RWPE1 (cell line): Measurements from ENCODE around the gene ZNF804A.

ENCODE experiments used
- CTCF ChIA-PET: fragments of 350-600 bp; sonication (Branson Sonifier 250); formaldehyde crosslinking; extraction: SDS; loops from one replicate; lab custom pipeline; 2021; lab: Yijun Ruan, JAX
- POLR2A ChIA-PET: fragments of 400-600 bp; formaldehyde crosslinking; extraction: SDS; loops from one replicate; lab custom pipeline; 2020; ENCODE audit warnings: antibody characterized with exemption; ENCODE audit not compliant: low non-redundant PET; lab: Yijun Ruan, JAX
- DNase-seq: peaks from one replicate; pipeline ENCODE4 v3.0.0; 2012; ENCODE audit warnings: low spot score
- H3K27ac ChIP-seq: fragments of 450-650 bp; 2 replicates; pipeline ENCODE4 v1.5.1; 2017
- CTCF ChIP-seq: fragments of 450-650 bp; conservative IDR thresholded peaks from 2 replicates; pipeline ENCODE4 v1.5.1; 2017; ENCODE audit warnings: low read depth, mild to moderate bottlenecking

ZNF804A gene

DNA sequence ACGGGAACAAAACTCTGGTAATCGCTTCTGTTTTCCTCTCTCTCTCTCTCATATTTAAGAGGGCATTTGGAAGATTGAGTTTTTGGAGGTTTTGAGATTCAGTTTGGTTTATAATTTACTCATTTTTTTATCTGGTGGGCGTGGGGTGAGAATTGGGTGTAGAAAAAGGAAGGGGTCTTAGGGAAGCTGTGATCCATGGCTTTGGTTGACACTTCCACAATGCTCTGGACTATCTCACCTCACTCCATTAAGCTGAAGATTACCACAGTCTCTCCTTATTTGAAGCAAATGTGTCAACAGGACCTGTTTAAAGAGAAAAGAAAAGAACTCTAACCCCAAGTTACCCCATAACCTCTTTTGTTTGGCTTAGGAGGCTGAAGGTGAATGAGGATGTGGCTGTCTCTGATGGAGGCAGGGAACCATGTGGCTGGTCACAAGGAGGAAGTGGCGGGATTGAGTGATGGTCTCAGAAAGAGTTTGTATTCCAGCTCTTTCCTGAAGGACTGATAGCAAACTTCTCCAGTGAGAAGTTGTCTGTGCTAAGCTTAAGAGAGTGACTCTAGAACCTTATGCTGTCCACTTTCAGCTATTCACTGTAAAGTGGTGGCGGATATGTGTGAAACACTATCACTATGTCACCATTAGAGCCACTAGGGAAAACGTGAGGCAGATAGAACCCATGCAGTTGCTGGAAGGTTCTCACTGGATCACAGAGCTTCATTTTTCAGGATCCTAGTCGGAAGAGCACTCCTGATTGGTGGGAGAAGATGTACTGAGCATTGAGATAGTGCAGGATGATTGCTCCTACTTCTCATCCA lies 934 bp downstream of the ZNF804A start:
- no peak for DNase-seq
- ChIA-PET POLR2A (no interaction called here), CTCF (interaction anchor here (0.7 kb wide), 1 partner anchor 1932 kb away, joined by 4 read pairs; no protein-coding TSS in a partner anchor)
- H3K27ac ChIP-seq = no peak overlapping the region
- TF ChIP-seq CTCF = no peak

DNA sequence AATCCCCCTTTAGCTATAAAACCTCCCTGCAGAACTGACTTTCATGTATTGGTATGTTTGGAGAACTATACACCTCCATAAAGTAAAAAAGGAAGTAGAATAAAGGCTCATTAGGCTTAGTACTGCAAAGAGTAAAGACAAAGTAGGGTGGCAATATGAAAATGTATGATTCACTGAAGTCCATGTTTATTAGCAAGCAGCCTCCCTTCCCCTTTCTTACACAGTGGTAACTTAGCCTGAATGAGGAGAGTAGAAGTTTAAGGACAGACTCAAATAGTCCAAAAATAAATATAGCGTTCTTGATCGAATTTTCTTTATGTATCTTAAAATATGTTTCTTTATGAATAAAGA lies 1.5 kb downstream of the ZNF804A start:
- H3K27ac ChIP-seq = no peak overlapping the region
- ChIA-PET POLR2A (no interaction called here), CTCF (interaction anchor here (0.7 kb wide), 1 partner anchor 1932 kb away, joined by 4 read pairs; no protein-coding TSS in a partner anchor)
- no peak for DNase-seq
- no peak for TF ChIP-seq CTCF

- TF ChIP-seq CTCF = no peak
- DNase-seq = no peak
- no peak overlapping the region for H3K27ac ChIP-seq
- ChIA-PET CTCF (no interaction called here), POLR2A (no interaction called here)
Observed at GRCh38 chr2:184602734-184603133, 4.4 kb downstream of the ZNF804A start.

DNA sequence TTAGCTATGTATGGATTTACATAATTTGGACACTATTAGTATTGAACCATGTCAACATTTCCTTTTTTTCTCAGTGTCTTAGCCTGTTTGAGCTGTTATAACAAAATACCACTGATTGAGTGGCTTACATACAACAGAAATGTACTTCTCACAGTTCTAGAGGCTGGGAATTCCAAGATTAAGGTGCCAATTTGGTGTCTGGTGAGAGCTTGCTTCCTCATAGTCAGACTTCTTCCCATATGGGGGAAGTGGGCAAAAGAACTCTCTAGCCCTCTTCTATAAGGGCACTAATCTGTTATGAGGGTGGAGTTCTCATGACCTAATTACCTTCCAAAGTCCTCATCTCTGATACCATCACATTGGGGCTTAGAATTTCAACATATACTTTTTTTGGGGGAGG lies 12.6 kb downstream of the ZNF804A start:
- TF ChIP-seq CTCF = no peak
- CTCF ChIA-PET = interaction anchor here (0.5 to 0.8 kb wide), 4 partner anchors 424 to 1349 kb away, joined by 3 to 4 read pairs (median 3); no protein-coding TSS in a partner anchor
- H3K27ac ChIP-seq = no peak overlapping the region
- POLR2A ChIA-PET = no interaction called here
- no peak for DNase-seq

DNA sequence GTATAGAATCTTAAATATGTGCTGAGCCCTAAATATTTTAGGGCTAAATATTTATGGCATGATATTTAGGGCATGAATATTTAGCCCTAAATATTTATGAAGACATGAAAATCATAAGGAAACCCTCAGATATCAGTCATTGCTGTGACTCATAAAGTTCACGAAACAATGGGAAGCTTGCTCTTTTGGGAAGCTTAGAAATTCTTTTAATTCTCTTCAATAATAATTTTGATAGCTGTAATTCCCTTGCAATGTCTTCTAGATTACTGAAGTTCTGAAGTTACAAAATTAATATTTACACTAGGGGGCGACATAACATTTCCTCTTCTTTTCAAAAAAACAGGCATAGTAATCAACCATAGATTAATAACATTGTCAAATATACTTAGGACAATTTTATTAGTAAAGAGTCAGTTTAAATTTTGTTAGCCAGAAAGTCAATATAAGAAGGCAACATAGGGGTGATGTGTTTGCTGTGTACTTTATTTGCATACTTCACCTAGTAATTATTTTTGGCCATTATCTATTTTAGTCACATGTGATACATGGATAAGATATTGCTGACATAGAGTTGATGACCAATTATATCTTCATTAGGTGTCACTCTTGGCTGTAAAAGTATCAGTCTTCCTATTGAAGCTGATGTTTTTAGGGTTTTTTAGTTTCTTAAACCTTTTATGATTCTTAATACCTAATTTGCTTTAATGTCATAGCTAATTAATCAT lies 13.2 kb downstream of the ZNF804A start:
- TF ChIP-seq CTCF = peak; percentile 51
- ChIA-PET CTCF (interaction anchor here (0.5 to 1.2 kb wide), 5 partner anchors 11 to 1349 kb away, joined by 3 to 4 read pairs (median 3); no protein-coding TSS in a partner anchor), POLR2A (no interaction called here)
- peak; percentile 4 for DNase-seq
- H3K27ac ChIP-seq = no peak overlapping the region

DNA sequence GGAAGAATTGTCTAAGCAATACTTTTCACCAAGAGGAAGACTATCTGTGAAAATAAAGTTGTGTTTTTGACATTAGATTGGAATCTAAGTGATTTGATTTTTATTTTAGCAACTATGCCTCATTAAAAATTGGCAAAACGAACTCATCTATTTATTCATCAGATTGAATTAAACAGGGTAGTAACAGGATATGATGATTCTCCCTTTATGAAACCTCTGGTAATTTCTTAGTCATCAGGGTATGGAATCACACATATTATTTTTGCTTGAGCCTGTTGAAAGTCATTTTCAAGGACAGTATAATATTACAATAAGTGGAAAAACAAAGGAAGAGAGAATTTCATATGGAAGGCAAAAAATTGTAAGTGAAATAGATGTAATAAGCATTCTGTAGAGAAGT lies 22.0 kb downstream of the ZNF804A start:
- no peak overlapping the region for H3K27ac ChIP-seq
- no peak for DNase-seq
- TF ChIP-seq CTCF = no peak
- POLR2A ChIA-PET = no interaction called here
- CTCF ChIA-PET = no interaction called here
